Stimulated activated naive CD8-positive, alpha-beta T cell treated with anti-CD3 and anti-CD28 coated beads, Interleukin-15, amount 100 ng/mL, for 72 hours (primary cell): ENCODE data around the gene FUT4.

Experiments used
- ATAC-seq: fragments of 150-1000 bp; cut with Tn5 transposase; 2 replicates; pipeline ENCODE4 v1.10.0; 2021; ENCODE audit warnings: mild to moderate bottlenecking, moderate library complexity
- DNase-seq, 2 donors: peaks; one replicate each; pipeline ENCODE4 v3.0.0; 2021 to 2022
- H3K27ac Mint-ChIP-seq, 2 donors: one replicate each; pipeline ENCODE4 v1.8.0; 2022; ENCODE audit warnings: mild to moderate bottlenecking in 2 of 2, mixed read lengths in 2 of 2, moderate library complexity in 2 of 2
- H3K27me3 Mint-ChIP-seq: one replicate; pipeline ENCODE4 v1.8.0; 2022; ENCODE audit warnings: mixed read lengths
- H3K4me1 Mint-ChIP-seq: one replicate; pipeline ENCODE4 v1.8.0; 2022; ENCODE audit warnings: mild to moderate bottlenecking, mixed read lengths
- H3K4me3 Mint-ChIP-seq, 2 donors: one replicate each; pipeline ENCODE4 v1.8.0; 2022; ENCODE audit warnings: mild to moderate bottlenecking in 2 of 2, mixed read lengths in 2 of 2, moderate library complexity in 1 of 2
- H3K9me3 Mint-ChIP-seq, 2 donors: one replicate each; pipeline ENCODE4 v1.8.0; 2022; ENCODE audit warnings: mixed read lengths in 2 of 2

The FUT4 gene

DNA sequence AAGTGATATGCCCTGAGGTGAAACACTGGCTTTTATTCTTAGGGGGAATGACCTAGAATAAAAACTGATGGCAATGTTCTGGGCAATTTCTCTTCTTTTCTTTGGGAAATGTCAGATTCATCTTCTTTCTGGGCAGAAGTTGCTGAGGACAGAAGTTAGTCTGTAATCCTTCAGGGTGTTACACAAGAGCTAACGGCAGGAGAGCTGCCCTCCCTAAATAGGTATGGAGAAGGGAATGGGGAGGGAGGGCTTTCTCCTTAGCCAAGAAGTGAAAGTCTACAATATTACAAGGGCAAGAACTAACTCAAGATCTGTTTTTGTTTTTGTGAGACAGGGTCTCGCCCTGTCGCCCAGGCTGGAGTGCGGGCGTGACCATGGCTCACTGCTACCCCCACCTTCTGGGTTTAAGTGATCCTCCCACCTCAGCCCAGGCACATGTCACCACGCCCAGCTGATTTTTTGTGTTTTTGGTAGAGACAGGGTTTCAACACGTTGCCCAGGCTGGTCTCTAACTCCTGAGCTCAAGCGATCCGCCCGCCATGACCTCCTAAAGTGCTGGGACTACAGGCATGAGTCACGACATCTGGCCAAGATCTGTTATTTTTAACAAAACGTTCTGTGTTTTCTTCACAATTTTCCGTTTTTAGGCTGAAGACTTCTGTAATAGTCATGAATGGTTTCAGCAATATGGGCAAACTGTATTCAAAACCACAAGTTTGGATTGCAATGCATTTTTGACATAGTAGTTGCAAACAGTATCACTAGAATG, 30.7 kb downstream of the FUT4 start:
- ATAC-seq (no peak), DNase-seq (no peak)
- Mint-ChIP-seq H3K27ac (no peak overlapping the region), H3K4me1 (no peaks in the 10 kb centered on the region), H3K9me3 (no peaks in the 10 kb centered on the region), H3K4me3 (no peak overlapping the region), H3K27me3 (no peaks in the 10 kb centered on the region)

DNA sequence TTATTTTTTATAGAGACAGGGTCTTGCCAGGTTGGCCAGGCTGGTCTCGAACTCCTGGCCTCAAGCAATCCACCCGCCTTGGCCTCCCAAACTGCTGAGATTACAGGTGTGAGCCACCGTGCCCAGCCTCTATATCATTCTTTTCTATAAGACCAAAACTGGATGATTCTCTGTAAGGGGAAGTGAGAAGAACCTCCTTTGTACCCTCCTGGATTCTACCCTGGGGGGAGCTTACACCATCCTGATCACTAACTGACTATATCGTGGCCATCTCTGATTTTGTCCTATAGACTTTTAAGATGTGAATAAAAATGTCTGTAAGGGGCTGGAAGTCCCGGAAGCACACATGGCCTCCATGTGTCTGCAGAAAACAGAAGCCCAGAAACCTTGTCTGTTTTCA, 32.6 kb downstream of the FUT4 start:
- Mint-ChIP-seq H3K27me3 (no peaks in the 10 kb centered on the region), H3K4me3 (no peak overlapping the region), H3K9me3 (no peaks in the 10 kb centered on the region), H3K4me1 (no peaks in the 10 kb centered on the region), H3K27ac (no peak overlapping the region)
- ATAC-seq = no peak
- no peak for DNase-seq

DNA sequence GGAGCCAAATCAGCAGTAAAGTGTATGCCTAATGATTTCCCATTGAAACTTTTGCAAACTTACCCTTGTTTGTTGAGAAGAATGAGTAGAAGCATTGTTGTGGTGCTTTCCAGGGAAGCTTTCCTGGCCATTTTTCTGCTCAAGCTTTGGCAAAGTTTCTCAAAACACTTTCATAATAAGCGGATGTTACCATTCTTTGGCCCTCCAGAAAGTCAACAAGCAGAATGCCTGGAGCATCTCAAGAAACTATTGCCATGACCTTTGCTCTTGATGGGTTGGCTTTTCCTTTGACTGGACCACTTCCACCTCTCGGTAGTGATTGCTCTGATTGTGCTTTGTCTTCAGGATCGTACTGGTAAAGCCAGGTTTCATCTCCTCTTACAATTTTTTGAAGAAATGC, 34.1 kb downstream of the FUT4 start:
- no peaks in the 10 kb centered on the region for H3K27me3 Mint-ChIP-seq
- no peaks in the 10 kb centered on the region for H3K9me3 Mint-ChIP-seq
- DNase-seq (no peak), ATAC-seq (no peak)
- H3K4me3 Mint-ChIP-seq = no peak overlapping the region
- H3K27ac Mint-ChIP-seq = no peak overlapping the region
- peaks cover 8% of the 10 kb centered on the region for H3K4me1 Mint-ChIP-seq

DNA sequence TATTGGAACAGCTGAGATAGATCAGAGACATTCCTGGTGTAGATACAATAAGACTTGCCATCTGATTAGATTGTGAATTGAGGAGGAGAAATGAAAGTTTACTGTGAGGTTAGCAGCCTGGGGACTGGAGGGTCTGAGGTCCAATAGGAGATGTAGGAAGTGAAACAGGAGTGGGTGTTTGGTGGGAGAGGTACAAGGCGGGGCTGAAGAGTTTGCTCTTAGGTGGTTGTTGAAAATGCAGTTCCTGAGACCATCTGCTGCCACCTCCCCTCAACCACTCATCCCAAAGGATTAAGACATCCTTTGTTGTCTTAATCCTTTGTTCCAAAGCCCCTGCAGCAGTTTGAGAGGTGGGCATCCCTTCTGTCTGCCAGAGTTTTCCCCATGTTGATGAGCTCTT, 38.2 kb downstream of the FUT4 start:
- H3K27me3 Mint-ChIP-seq = no peaks in the 10 kb centered on the region
- H3K4me3 Mint-ChIP-seq = no peak overlapping the region
- H3K4me1 Mint-ChIP-seq = peaks cover 8% of the 10 kb centered on the region
- no peak for DNase-seq
- no peaks in the 10 kb centered on the region for H3K9me3 Mint-ChIP-seq
- ATAC-seq = no peak
- H3K27ac Mint-ChIP-seq = peak overlapping the region in 1 of 2 donors; percentile 86

DNA sequence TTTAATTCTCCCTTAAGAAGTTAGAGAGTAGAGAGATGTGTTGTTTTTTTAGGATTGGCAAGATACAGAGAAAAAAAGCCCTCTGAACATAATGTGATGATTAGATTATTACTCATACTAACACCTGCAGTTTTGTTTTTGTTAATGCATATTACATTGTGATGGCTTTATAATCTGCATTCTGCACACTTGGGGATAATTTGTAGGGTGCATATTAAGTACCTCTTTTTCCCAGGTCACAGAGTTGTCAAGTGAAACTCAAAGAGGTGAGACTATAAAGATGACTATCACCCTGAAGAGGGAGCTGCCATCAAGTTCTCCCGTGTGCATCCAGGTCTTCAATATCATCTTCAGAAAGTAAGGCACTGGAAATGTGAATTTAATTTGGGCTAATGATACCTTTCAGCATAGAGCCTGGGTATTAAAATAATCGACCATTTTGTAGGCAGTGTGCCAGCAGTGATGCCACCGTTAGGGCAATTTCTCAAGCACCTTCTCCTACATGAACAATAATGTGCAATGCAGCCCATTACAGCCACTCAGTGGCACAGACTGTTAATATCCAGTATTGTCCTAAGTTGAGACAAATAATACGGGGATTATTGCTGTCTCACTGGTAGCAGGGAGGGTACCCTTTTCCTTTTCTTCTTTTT, 39.6 kb downstream of the FUT4 start:
- H3K9me3 Mint-ChIP-seq = no peaks in the 10 kb centered on the region
- peak; percentile 42 for ATAC-seq
- H3K27me3 Mint-ChIP-seq = no peaks in the 10 kb centered on the region
- H3K27ac Mint-ChIP-seq = no peak overlapping the region
- no peak for DNase-seq
- no peak overlapping the region for H3K4me3 Mint-ChIP-seq
- peaks cover 8% of the 10 kb centered on the region for H3K4me1 Mint-ChIP-seq

DNA sequence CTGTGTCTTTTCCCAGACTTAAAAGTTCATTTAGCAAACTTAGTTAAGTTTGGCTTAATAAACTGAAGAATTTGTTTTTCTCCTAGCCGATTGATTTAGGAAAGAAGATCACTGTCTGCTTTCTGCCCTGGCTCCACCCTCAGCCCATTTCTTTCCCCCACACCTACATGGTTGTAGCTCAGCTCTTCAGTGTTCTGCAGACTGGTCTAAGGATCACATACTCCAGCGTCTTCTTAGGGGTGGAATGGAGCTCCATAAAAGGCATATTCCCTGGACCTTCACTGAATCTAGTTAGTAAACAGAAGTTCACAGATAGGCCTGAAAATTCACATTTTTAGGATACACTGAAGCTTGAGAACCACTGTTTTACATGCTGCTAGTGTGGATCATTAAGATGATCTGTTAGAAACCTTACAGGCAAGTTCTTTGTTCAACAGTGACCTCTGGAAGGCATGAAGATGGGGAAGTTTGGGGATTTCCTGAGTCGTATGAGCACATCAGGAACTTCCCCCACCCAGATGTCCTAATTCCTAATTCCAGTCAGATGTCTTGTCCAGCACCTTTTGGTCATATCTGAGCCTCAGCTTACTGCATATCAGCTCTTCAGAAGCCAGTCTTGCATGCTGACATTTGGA, 40.3 kb downstream of the FUT4 start:
- DNase-seq (no peak), ATAC-seq (no peak)
- H3K27me3 Mint-ChIP-seq = no peaks in the 10 kb centered on the region
- H3K9me3 Mint-ChIP-seq = no peaks in the 10 kb centered on the region
- peak overlapping the region in 1 of 2 donors; percentile 75 for H3K27ac Mint-ChIP-seq
- no peak overlapping the region for H3K4me3 Mint-ChIP-seq
- peaks cover 8% of the 10 kb centered on the region for H3K4me1 Mint-ChIP-seq

DNA sequence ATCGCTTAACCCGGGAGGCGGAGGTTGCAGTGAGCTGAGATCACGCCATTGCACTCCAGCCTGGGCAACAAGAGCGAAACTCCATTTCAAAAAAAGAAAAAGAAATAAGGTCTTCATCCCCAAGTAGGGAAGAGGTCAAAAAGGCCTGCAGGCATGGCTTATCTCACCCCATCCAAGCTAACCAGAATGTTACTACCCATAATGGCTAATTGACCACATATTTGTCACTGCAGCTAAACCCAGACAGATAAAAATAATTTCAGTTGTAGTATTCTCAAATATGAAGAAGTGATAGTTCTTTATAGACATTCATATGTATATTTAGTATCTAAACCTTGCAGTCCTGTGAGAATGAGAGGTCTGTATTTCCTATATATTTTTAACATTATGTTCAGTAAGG, 41.3 kb downstream of the FUT4 start:
- no peaks in the 10 kb centered on the region for H3K9me3 Mint-ChIP-seq
- DNase-seq (no peak), ATAC-seq (no peak)
- H3K27ac Mint-ChIP-seq = no peak overlapping the region
- H3K4me3 Mint-ChIP-seq = no peak overlapping the region
- H3K4me1 Mint-ChIP-seq = peaks cover 8% of the 10 kb centered on the region
- H3K27me3 Mint-ChIP-seq = no peaks in the 10 kb centered on the region

DNA sequence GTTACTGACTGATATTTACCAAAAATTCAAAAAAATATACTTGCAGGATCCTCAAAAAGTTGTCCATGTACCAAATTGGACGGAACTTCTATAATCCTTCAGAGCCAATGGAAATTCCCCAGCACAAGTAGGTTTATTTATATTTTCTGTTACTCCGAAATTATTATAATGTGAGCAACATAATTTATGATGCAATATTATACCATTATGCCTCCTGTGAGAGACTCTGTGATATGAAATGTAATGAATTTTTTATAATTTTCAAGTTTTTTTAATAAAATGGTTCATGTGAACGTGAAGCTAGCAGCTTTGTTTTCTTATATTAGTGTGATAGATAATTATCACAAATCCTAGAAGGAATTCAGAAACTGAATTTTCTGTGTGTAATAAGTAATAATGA, 41.7 kb downstream of the FUT4 start:
- ATAC-seq = no peak
- Mint-ChIP-seq H3K27ac (no peak overlapping the region), H3K9me3 (no peaks in the 10 kb centered on the region), H3K27me3 (no peaks in the 10 kb centered on the region), H3K4me1 (peaks cover 8% of the 10 kb centered on the region), H3K4me3 (no peak overlapping the region)
- DNase-seq = no peak

DNA sequence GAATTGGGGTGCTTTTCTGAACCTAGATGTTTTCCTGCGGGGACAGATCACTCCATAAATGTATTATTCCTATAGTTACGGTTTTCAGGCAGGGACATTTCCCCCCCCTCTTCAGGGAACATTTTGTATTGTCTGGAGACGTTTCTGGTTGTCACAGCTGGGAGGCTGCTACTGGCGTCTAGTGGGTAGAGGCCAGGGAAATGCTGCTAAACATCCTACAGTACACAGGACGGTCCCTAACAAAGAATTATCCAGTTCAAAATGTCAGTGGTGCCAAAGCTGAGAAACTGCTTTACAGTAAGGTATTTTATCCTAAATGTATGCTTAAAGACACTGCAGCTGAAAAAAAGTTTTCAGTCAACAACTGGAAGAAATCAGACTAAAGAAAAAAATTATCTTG, 42.8 kb downstream of the FUT4 start:
- Mint-ChIP-seq H3K9me3 (no peaks in the 10 kb centered on the region), H3K27ac (no peak overlapping the region), H3K27me3 (no peaks in the 10 kb centered on the region), H3K4me1 (peaks cover 7% of the 10 kb centered on the region), H3K4me3 (no peak overlapping the region)
- DNase-seq = no peak
- ATAC-seq = no peak

DNA sequence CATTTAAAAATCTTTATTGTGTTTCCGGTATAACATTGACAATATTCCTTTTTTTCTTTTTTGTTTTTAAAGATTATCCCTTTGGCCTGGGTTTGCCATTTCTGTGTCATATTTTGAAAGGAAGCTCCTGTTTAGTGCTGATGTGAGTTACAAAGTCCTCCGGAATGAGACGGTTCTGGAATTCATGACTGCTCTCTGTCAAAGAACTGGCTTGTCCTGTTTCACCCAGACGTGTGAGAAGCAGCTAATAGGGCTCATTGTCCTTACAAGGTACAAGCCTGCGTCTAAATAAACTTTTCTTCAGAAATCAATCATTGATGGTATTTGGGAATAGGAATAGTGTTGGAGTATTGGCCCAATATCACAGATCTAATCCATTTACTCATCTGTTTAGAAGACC, 43.3 kb downstream of the FUT4 start:
- no peak overlapping the region for H3K27ac Mint-ChIP-seq
- H3K9me3 Mint-ChIP-seq = no peaks in the 10 kb centered on the region
- DNase-seq = no peak

DNA sequence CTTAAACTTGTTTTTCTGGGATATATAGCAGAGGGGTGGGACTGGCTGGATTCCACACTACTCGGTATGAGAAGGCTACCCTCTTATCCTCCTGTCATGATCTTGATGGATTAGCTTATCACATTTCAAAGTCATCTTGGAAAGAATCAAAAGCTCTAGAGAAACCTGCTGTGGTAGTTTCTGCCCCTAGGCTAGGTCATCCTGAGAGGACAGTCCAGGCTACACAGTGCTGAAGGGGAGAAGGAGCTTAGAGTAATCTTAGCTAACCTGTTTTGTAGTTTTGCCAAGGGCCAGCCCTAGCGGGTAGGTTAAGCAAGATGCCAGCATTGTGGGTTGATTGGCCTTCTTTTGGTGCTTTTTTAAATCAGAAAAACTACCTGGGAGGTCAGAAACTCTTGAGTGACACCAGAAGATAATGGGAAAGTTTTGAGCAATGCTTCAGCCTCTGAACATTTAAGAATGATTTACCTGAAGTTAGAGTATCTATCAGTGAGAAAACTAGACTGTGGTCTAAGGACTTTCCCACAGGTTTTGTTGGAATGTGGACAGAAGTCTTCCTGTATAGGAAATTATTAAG, 44.7 kb downstream of the FUT4 start:
- no peaks in the 10 kb centered on the region for H3K4me1 Mint-ChIP-seq
- no peak overlapping the region for H3K4me3 Mint-ChIP-seq
- no peaks in the 10 kb centered on the region for H3K27me3 Mint-ChIP-seq
- H3K27ac Mint-ChIP-seq = no peak overlapping the region
- DNase-seq = no peak
- no peak for ATAC-seq
- no peaks in the 10 kb centered on the region for H3K9me3 Mint-ChIP-seq

More for the DNA sequence above, 43.3 kb downstream of the FUT4 start:
- H3K4me1 Mint-ChIP-seq = peaks cover 2% of the 10 kb centered on the region
- ATAC-seq = no peak
- H3K27me3 Mint-ChIP-seq = no peaks in the 10 kb centered on the region
- no peak overlapping the region for H3K4me3 Mint-ChIP-seq

DNA sequence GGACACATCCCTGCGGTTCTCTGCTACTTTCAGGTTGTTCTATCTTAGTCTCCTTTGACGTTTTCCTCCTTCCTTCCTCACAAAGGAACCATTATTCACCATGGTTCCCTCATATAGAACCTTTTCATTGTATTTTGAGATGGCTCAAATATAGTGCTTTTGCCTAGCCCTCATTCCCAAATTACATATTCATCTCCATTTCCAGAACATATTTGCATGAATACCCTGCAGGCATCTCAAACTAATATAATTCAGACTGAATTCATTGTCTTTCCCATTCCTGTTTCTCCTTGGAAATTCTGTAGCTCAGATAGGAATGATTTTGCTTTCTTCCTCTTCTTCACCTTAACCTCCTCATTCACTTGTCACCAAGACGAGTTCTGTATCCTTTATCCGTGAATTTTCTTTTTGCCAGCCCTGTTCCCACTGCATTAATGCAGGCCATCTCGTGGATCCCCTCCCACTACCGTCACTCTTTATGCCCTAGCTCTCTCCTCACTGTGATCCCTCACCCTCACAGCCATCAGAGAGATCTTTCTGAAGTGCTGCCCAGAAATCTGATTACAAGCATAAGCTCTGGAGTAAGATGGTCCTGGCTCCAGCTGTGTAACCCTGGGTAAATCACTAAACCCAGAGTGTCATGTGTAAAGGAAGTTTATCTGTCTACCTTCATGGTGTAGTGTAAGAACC, 46.8 kb downstream of the FUT4 start:
- no peaks in the 10 kb centered on the region for H3K9me3 Mint-ChIP-seq
- H3K27me3 Mint-ChIP-seq = no peaks in the 10 kb centered on the region
- H3K4me3 Mint-ChIP-seq = no peak overlapping the region
- H3K27ac Mint-ChIP-seq = no peak overlapping the region
- H3K4me1 Mint-ChIP-seq = no peaks in the 10 kb centered on the region
- DNase-seq = no peak
- ATAC-seq = no peak

DNA sequence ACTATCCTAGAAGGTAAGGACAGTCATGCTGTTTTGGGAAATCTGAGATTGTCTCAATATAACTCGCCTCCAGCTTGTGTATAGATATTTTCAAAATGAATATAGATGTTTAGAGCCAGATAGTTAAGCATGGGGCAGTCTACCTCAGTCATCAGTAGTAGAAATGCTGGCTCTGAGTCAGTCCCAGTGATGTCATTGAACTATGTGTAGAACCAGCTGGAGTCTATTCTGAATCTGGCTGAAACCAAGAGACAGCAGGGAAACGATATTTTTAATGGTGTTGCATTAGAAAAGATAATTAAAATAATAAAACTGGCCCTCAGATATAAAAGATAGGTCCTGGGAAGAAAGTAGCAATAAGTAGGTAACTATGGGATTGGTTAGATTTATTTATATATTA, 49.3 kb downstream of the FUT4 start:
- H3K9me3 Mint-ChIP-seq = no peaks in the 10 kb centered on the region
- ATAC-seq (no peak), DNase-seq (no peak)
- no peaks in the 10 kb centered on the region for H3K27me3 Mint-ChIP-seq
- no peak overlapping the region for H3K27ac Mint-ChIP-seq
- H3K4me1 Mint-ChIP-seq = no peaks in the 10 kb centered on the region
- no peak overlapping the region for H3K4me3 Mint-ChIP-seq

DNA sequence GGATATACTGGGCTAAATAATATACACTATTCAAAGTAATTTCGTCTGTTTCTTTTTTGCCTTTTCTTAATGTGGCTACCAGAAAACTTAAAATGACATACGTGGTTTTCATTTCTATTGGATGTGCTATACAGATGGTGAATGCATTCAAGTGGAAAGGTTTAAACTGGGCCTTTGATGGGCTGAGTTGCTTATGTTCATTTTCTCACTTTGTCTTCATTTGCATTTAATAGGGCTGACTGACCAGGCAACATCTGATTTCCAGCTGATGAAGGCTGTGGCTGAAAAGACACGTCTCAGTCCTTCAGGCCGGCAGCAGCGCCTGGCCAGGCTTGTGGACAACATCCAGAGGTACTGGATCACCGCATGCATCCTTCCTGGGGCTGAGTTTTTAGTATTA, 51.4 kb downstream of the FUT4 start:
- Mint-ChIP-seq H3K4me1 (no peaks in the 10 kb centered on the region), H3K27me3 (no peaks in the 10 kb centered on the region), H3K9me3 (no peaks in the 10 kb centered on the region), H3K4me3 (no peak overlapping the region), H3K27ac (no peak overlapping the region)
- DNase-seq (no peak), ATAC-seq (no peak)

DNA sequence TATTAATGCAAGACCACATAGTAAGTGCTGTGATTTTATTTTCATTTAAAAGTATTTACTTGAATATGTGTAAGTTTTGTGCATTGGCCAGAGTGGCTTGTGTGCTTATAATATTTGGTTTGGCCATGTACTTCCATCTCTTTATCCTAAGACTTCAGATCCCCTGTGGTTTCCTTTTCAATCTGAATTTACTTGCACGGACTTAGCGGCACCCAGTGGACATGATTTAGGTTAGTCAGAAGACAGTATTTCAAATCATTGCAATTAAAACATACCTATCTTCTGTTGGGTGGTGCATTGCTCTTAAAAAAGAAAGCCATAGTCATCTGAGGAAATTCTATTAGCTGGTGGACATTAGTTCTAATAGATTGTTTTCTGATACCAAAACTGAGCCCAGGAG, 54.2 kb downstream of the FUT4 start:
- H3K9me3 Mint-ChIP-seq = no peaks in the 10 kb centered on the region
- DNase-seq (no peak), ATAC-seq (no peak)
- H3K27ac Mint-ChIP-seq = no peak overlapping the region
- H3K4me3 Mint-ChIP-seq = no peak overlapping the region
- H3K27me3 Mint-ChIP-seq = no peaks in the 10 kb centered on the region
- no peaks in the 10 kb centered on the region for H3K4me1 Mint-ChIP-seq
